ENCODE results near the gene DCDC2B. TPM values are rescaled to one million over a fixed set of nuclear protein-coding genes. Genes with fewer than 3 reads are reported as not detected.

The DCDC2B gene
- polyA plus RNA-seq, 1 experiment, result not detected

DNA sequence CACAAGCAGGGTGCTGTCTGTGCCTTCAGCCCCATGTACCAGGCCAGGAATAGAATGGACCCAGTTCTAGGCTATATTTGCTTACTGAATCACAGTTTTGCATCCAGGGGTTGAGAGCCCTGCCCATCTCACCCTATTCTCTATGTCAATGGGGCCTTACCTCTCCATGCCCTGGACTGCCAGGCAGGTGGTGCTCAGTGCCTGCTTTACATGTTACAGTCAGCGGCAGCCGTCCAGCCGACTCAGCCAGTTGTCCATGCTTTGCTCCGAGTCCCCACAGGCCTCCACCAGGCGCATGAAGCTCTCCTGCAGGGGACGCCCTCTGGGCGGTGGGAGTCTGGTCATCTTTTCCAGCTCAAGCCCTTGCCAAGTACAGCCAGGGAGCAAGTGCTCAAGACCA, 25.9 kb downstream of the DCDC2B start:
- TF ChIP-seq, protein P1, sequence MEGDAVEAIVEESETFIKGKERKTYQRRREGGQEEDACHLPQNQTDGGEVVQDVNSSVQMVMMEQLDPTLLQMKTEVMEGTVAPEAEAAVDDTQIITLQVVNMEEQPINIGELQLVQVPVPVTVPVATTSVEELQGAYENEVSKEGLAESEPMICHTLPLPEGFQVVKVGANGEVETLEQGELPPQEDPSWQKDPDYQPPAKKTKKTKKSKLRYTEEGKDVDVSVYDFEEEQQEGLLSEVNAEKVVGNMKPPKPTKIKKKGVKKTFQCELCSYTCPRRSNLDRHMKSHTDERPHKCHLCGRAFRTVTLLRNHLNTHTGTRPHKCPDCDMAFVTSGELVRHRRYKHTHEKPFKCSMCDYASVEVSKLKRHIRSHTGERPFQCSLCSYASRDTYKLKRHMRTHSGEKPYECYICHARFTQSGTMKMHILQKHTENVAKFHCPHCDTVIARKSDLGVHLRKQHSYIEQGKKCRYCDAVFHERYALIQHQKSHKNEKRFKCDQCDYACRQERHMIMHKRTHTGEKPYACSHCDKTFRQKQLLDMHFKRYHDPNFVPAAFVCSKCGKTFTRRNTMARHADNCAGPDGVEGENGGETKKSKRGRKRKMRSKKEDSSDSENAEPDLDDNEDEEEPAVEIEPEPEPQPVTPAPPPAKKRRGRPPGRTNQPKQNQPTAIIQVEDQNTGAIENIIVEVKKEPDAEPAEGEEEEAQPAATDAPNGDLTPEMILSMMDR (IDR thresholded peaks at IDR 0.05; ENCODE audit: insufficient read depth, low read depth, low read length), result no peak
- DNase-seq (ENCODE audit: low read depth), result no peak
- no peaks in the 10 kb centered on the region for H3K27me3 ChIP-seq (ENCODE audit: control insufficient read depth, insufficient read depth, low read length)
- CTCF ChIA-PET, result interaction anchor here (0.6 to 1.4 kb wide), 3 partner anchors 14 to 139 kb away, joined by 3 to 5 read pairs (median 5); no protein-coding TSS in a partner anchor
- POLR2A ChIA-PET, result no interaction called here
- H3K36me3 ChIP-seq (ENCODE audit: control insufficient read depth, insufficient read depth, low read length), result peaks cover 12% of the 10 kb centered on the region
- H3K4me3 ChIP-seq (ENCODE audit: low read depth, low read length), result no peak overlapping the region

DNA sequence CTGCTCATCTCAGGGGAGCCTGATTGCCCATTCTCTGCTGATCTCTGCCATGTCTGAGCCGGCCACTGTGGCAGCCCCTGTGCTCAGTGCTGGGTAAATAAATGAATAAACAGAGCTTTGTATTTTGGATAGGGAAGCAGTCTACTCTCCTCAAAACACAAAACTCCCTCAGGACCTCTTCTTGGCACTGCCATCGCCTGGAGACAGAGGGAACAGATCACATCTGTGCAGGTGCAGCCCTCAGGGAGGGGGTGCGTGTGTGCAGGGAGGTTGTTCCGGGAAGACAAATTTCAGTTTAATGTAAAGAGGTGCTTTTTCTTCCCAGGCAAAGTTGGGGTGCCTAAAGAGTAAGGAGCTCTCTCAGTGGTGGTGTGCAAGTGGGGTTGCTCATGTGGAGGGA, 30.4 kb downstream of the DCDC2B start:
- POLR2A ChIA-PET, result no interaction called here
- CTCF ChIA-PET, result interaction anchor here (0.6 to 4.3 kb wide), 4 partner anchors 9 to 34 kb away, joined by 3 to 23 read pairs (median 12); no protein-coding TSS in a partner anchor
- Histone ChIP-seq H3K4me3 (ENCODE audit: low read depth, low read length) (no peak overlapping the region), H3K27me3 (ENCODE audit: control insufficient read depth, insufficient read depth, low read length) (no peaks in the 10 kb centered on the region), H3K36me3 (ENCODE audit: control insufficient read depth, insufficient read depth, low read length) (peaks cover 4% of the 10 kb centered on the region; the same call in 1 of the 2 replicates)
- no peak for DNase-seq (ENCODE audit: low read depth)
- TF ChIP-seq, protein P1 (IDR thresholded peaks at IDR 0.05; ENCODE audit: insufficient read depth, low read depth, low read length), result no peak

DNA sequence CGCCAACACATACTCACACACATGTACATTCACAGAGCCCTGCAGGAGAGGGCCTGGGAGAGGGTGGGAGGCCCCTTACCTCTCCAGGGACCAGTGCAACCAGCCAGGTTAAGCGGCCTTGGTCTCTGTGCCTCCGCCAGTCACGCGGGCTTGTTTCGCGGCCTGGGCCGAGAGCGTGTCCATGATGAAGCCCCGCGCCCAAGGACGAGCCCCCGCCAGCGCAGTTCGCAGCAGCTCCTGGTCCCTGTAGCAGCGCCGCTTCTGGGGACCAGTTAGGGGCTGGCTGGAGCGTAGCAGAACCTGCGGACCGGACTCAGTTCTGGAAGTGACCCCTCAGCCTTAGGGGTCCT, 30.9 kb downstream of the DCDC2B start:
- DNase-seq (ENCODE audit: low read depth), result no peak
- Histone ChIP-seq H3K4me3 (ENCODE audit: low read depth, low read length) (peak overlapping the region; percentile 59; the same call in 1 of the 2 replicates), H3K27me3 (ENCODE audit: control insufficient read depth, insufficient read depth, low read length) (no peaks in the 10 kb centered on the region), H3K36me3 (ENCODE audit: control insufficient read depth, insufficient read depth, low read length) (0 out of 2 replicates have a peak, but pooled peaks cover 2% of the 10 kb centered on the region)
- TF ChIP-seq, protein P1 (IDR thresholded peaks at IDR 0.05; ENCODE audit: insufficient read depth, low read depth, low read length), result no peak
- ChIA-PET CTCF (interaction anchor here (0.6 to 4.3 kb wide), 4 partner anchors 9 to 34 kb away, joined by 3 to 23 read pairs (median 12); no protein-coding TSS in a partner anchor), POLR2A (no interaction called here)

DNA sequence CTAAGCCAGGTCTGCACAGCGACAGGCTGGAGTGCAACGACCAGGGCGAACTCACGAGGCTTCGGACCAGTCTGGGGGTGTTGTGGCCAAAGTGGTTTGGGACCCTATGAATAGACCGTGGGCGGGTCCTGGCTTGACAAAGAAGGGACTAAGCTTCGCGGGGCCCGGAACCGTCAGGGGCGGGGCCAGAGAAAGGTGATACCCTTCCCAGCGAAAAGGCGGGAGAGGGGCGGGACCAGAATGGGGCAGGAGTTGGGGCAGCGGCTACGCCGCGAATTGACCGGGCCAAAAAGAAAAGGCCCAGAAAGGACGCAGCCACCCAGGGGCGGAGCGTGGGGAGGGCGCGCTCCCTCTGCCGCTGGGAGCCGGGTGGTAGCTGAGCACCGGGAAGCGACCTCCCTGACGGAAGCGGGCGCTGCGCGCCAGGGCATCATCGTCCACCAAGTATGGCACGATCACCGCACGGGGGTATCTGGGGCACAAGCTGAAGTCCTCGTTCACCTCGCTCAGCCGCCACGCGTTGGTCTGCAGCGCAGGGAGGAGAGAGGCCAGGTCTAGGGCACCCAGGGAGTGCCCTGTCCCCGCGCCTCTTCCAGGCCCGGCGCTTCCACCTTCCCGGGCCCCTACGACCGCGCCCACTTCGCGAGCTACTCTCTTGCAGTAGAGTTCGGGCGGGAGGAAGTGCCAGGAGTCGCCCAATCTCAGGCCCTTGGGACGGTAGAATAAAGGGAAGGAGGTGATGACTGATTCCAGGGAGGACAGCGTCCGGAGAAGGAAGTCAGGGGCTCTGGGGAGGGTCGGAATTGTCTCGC, 31.5 kb downstream of the DCDC2B start:
- POLR2A ChIA-PET, result interaction anchor here (0.6 kb wide), 2 partner anchors 113 to 167 kb away, joined by 3 read pairs; partner anchors contain the start of gene TMEM39B
- CTCF ChIA-PET, result interaction anchor here (0.9 to 4.3 kb wide), 6 partner anchors 9 to 465 kb away, joined by 3 to 23 read pairs (median 4); partner anchors contain the start of gene MARCKSL1
- H3K4me3 ChIP-seq (ENCODE audit: low read depth, low read length), result peak overlapping the region; percentile 59
- TF ChIP-seq, protein P1 (IDR thresholded peaks at IDR 0.05; ENCODE audit: insufficient read depth, low read depth, low read length), result peak; percentile 47
- H3K27me3 ChIP-seq (ENCODE audit: control insufficient read depth, insufficient read depth, low read length), result no peaks in the 10 kb centered on the region
- 0 out of 2 replicates have a peak, but pooled peaks cover 1% of the 10 kb centered on the region for H3K36me3 ChIP-seq (ENCODE audit: control insufficient read depth, insufficient read depth, low read length)
- no peak for DNase-seq (ENCODE audit: low read depth)
